ENCODE measurements around the gene HLA-DOA.

Gene HLA-DOA

DNA sequence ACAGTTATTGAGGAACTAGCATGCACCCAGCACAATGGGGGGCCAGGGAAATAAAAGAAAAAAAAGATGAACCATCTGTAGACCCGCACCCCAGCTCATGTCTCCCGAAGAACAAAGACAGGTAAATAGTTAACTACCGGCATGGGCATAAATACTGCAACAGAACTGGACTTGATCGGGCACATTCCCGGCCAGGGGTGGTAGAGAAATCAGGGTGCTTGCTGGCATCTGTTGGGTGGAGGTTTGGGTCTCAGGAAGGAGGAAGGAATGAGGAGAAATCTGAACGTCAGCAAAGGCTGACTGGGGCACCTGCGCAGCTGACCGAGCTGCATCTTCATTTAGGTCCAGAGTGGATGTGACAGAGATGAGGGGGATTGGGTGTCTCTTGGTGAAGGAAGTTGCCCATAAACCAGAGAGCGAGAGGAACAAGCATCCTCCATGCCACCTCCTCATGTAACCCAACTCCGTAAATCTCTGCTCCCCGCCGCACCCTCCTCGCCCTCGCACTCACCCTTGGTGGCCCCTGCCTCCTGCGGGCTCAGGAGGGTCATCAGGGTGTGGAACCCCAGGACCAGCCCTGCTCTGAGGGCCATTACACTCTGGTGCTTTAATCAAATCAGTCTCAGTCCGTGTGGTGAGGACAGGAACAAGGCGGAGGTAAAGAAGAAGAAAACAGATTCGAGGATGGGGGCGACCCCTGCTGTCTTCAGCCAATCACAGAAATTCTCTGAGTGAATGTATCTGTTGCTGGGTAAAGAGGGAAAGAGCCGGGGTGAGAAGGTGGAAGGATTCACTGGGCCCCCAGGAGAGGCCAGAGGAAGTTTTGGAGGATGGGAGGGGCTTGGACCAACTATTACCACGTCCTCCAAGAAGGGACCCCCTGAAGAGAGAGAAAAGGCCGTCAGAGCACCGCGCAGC, at the start of gene HLA-DOA:
HLA-DOA (minus strand) TSS at position 648 of the 918 bp plus-strand sequence.
- no peak for DNase-seq (ENCODE audit: low read depth)

DNA sequence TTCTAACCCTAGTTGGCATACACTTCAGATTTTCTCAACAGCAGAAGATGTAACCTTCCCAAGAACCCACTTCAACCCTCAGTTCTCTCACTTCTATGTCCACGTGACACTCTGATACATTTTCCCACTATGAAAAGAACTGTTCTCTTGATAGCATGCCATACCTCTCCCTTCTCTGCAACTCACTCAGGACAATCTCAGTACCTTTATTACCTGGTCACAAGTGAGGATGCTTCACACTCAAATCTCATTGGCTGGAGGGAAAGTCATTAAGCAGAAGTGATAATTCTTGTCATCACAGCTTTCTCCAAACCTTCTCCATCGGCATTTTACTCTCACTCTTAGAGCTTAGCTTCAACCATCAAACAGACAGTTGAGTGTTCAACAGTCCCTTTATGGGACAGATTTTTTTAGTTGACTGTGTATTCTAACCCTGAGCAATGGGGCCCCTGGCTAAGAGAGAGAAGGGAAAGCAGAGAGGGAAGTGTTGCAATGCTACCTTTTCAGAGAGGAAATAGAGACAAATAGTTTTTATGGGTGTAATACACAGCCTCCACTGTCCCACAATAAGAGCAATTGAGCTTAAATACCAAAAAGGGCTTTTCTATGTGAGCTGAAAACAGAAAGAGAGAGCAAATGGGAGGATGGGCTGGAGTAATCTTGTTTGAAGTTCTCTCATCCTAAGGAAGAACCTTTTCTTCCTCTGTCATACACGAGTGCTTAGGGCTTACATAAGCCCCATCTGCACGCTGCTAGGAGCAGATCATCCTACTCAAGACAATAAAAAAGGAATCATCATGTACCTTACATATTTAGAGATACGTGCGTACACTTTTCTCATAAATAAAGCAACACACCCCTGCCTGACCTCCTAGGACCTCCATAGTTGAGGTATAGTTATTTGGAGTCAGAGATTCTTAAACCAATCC, 48.1 kb upstream of the HLA-DOA start:
- DNase-seq (ENCODE audit: low read depth), result no peak

DNA sequence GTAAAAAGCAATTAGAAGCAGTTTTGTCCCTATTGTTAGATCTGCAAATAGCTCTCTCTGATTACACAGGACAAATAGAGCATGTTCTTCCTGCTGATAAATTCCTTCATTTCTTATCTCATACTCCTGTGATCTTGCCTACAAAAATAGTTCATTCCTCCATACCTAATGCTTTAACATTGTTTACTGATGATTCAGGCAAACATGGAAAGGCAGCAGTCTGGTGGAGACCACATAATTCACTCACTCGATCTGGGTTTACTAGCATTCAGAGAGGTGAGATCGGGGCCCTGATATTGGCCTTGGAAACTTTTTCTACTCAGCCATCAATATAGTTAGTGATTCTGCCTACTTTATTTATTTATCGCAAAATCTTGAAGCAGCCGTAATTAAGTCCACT, 43.8 kb upstream of the HLA-DOA start:
- no peak for DNase-seq (ENCODE audit: low read depth)

DNA sequence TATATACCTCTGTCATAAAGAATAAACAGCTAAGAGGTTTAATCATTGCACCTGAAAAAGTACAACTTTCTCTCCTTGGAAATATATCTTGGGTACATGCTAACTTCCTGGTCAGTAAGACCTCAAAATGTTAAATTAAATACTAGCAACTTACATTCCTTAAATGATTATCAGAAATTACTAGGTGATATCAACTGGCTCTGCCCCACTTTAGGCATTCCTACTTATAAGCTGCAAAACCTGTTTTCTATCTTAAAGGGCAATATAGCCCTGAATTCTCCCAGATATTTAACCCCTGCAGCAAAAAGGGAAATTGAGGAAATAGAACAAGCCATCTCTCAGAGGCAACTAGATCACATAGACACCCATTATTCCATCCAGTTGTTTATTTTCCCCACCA, 43.2 kb upstream of the HLA-DOA start:
- DNase-seq (ENCODE audit: low read depth), result no peak

DNA sequence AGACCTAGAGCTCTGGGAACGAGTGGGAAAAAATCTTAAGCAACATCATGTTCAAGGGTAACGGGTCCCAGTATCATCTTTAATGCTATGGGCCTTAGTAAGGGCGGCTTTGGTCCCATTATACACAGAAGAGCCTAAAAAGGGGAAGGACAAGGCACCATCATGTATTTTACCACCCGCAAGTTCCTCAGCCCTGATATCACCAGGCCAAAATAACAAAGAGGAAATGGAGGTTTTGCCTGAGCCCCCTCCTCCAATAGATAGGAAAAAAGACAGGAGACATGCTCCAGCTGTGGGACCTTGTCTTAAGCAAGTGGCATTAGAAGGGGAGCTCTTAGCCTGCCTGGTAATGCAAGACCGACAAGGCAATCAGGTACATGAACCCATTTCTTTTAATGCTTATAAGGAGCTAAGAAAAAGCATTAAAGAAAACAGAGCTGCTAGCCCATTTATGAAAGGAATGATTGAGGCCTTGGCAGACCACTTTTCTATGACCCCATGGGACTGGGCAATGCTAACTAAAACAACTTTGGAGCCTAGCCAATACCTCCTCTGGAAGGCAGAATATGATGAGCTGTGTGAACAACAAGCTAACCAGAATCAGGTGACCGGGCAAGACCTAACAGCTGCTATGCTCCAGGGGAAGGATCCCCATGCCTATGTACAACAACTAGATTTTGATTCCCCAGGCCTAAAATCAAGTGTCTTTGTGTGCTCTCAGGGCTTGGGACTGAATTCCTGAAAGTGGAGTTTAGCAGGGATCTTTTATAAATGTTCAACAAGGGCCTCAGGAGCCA, 40.8 kb upstream of the HLA-DOA start:
- no peak for DNase-seq (ENCODE audit: low read depth)

DNA sequence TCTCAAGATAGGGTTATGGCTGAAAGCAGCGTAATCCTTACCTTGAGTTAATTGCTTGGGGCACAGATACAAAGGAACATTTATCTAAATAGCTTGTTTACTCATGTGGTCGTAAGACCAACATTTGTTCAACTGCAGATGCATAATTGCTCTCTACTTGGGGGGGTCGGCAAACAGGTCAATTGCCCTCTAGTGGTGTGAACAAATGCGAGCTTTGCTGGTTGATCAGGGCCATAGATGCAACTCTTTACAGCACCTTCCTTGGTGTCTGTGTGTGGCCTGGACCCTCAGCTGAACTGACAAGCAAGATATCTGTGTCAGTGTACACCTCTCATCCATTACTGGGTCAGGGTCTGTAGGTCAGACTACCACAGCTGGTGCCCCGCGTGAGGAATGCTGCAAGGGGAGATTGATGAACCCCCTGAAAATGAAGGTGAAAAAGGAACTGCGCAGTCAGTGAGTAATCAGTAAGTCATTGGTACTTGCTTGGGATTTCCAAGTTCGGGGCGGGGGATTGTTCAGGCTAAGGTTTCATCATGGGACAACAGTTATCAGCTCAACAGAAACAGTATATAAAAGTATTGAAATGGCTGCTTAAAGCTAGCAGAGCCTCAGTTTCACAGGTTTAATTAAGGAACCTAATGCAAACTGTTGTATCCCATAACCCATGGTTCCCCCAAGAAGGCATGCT, 40.1 kb upstream of the HLA-DOA start:
- no peak for DNase-seq (ENCODE audit: low read depth)

DNA sequence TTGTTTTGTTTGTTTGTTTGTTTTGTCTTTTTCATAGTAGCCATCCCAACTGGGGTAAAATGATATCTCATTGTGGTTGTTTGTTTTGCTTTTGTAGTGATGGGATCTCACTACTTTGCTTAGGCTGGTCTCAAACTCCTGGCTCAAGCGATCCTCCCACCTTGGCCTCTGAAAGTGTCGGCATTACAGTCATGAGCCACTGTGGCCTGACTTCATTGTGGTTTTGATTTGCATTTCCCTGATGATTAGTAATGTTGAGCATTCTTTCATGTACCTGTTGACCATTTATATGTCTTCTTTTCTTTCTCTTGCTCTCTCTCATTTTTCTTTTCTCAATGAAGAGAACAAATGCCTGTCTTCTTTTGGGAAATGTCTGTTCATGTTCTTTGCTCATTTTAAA, 30.8 kb upstream of the HLA-DOA start:
- DNase-seq (ENCODE audit: low read depth), result no peak

DNA sequence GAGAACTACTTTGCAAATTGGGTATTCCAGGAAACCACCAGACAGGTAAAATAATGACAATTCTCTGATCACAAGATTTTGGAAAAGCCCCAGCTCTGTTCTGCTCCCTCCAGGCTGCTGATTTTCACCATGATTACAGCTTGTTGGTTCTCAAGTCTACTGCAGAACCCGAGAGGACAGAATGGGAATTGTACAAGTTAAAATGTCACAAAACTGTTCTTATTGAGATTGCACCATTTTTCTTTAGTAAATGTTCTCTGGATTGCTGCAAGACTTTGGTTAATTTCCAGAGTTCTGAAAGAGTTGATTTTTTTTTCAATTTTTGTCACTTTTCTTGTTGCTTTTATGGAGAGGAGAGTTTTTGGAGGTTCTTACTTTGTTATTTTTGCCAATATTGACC, 27.1 kb upstream of the HLA-DOA start:
- no peak for DNase-seq (ENCODE audit: low read depth)

DNA sequence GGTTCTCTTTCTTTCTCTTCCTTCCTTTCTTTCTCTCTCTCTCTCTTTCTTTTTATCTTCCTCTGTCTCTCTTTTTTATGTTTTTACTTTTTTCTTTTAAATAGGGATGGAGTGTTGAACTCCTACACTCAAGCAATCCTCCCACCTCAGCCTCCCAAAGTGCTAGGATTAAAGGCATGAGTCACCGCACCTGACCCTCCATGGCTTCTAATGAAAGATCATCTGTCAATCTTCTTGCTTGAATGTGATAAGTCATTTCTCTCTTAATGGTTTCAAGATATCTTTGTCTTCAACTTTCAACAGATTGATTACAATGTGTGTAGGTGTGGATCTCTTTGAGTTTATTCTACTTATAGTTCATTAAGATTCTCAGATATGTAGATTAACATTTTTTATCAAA, 25.2 kb upstream of the HLA-DOA start:
- DNase-seq (ENCODE audit: low read depth), result no peak

DNA sequence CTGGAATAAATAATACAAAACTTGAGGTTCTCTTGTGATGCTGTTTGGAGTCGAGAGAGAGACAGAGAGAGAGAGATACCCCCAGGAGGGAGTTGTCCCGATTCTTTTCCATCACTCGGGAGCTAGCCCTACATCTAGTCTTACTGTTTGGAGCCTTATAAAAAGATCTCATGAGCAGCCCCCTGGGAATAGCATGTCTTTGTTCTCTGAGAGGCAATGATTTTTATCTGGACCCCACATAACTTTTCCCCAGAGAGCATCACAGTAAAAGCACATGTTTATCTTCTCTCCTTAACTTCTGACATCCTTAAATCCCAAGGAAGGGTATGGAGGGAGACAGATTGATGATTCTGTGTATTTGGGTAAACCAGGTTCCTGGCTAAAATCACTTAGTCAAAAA, 20.9 kb upstream of the HLA-DOA start:
- no peak for DNase-seq (ENCODE audit: low read depth)

DNA sequence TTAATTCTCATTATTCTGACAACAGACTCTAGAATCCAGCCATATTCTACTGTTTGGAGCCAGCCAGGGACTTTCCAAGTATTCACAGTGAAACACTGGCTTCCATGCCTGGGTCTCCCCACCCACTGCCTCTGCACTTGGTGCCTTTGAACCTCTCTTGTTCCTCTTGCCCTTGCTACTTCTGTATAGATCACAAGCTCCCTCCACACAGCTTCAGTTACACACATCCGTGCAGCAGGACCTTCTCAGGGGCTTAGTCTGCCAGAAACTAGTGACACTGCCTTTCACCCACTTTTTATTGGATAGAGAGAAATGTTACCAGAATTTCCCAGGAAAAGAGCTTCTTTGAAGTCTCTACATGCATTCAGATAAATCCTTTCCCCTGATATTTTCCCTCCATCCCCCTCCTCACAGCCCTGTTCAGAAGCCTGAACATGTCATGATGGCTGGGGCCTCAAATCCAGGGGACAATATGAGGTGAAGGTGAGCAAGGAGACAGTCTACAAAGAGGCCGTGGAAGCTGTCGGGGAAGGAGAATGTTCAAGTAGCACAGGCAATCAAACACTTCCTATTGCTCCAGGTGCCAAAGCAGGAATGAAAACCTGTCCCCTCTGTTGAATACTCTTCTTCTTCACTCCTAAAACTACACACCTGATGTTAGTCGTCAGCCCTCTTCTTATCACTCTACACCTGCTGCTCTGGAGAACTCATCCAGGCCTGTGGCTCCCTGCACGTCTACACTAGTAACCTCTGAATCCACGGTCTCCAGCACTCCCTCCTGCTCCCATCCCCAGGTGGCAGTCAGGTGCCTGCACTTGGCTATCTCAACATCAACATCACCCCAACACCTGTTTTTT, 20.2 kb upstream of the HLA-DOA start:
- no peak for DNase-seq (ENCODE audit: low read depth)

DNA sequence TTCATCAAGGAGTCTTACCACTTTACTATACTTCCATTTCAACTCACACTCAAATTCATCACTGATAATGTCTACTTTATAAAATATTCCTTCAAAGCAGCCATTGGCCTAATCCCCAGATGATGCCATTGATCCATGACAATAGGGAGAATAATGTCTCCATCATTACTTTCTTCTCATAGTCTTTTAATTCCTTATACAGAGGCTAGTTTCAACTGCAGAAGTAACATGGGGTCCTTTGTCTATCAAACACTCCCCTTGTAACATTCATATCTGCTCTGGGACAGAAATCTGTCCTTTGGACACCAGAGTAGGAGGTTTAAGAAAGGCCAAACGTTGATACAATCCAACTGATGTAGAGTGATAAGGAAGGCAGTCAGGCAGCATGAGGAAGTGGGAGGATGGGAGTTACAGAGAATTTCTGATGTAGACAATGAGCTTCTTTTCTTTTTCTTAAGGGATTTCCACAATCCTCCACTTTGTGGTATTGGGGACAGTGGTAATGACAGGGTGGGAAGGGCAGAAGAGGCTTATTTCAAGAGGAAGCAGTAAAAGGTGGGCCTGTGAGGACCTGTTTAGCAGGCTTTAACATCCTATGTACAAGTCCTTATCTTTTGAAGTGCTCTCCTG, 18.9 kb upstream of the HLA-DOA start:
- DNase-seq (ENCODE audit: low read depth), result no peak

DNA sequence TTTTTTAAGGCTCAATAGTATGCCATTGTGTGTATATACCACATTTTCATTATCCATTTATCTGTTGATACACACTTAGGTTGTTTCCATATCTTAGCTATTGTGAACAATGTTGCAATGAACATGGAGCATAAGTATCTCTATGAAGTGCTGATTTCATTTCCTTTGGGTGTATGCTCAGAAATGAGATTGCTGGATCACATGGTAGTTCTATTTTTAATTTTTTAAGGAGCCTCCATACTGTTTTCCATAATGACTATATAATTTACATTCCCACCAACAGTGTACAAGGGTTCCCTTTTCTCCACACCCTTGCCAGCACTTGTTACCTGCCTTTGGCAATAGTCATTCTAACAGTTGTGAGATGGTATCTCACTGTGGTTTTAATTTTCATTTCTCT, 15.1 kb upstream of the HLA-DOA start:
- DNase-seq (ENCODE audit: low read depth), result no peak

DNA sequence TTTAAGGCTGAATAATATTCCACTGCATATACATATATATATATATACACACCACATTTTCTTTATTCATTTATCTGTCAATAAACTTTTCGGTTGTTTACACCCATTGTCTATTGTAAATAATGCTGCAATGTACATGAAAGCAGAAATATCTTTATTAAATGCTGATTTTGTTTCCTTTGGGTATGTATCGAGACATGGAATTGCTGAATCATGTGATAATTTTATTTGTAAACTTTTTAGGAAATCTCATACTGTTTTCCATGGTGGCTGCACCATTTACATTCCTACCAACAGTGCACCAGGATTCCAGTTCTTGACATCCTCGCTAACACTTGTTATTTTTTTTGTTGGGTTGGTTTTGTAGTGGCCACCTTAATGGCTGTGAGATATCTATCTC, 14.1 kb upstream of the HLA-DOA start:
- no peak for DNase-seq (ENCODE audit: low read depth)

DNA sequence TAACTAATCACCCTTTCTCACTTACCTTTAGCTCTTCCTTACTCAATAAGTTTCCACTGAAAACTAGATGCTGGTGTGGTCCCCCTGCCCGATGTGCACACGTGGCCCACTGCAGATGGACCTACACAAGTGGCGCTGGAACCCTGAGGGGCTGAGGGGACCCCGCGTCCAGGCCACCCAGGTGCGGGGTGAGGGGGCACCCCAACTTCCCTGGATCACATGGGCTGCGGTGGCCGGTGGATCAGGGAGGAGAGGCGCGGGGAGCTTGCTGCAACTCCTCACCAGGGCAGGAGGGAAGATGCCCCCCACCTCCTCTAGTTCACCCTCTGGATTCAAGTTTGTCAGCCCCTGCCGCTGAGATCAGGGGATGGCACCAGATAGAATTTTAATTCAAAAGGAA, 12.5 kb upstream of the HLA-DOA start:
- no peak for DNase-seq (ENCODE audit: low read depth)

DNA sequence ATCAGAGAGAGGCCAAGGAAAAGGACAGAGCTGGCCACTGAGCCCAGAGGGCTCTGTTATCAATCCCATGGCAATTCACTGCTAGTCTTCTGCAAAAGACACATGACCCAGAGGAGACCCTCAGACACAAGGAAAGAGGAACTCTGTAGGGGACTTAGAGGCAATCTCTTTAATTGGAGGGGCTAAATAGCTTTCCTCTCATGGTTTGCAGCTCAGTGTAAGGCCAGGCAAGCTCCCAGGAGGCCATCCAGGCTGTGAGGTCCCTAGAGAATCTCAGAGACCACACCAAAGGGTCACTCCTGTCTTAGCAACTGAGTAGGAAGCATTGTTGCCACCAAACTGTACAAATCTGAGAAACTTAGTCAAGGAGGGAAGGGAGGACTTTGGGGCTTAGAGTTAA, 10.0 kb upstream of the HLA-DOA start:
- DNase-seq (ENCODE audit: low read depth), result no peak

DNA sequence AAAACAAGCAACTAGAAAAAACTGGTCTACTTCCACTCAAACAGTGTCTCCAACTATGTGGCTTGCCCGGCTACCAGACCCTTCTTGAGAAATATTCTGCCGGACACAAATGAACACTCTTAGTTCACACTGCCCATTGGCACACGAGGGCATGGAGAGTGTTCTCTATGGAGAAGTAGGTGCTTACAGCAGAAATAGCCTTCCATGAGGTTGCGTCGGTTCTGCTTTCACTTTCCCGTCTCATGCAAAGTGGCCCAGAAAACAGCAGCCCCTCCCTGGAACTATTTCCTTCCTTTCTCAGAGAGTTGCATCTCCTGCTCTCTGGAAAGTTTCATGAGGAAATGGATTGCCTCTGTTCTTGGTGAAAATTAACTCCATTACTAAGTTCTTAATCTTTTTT, 9.5 kb upstream of the HLA-DOA start:
- DNase-seq (ENCODE audit: low read depth), result no peak

DNA sequence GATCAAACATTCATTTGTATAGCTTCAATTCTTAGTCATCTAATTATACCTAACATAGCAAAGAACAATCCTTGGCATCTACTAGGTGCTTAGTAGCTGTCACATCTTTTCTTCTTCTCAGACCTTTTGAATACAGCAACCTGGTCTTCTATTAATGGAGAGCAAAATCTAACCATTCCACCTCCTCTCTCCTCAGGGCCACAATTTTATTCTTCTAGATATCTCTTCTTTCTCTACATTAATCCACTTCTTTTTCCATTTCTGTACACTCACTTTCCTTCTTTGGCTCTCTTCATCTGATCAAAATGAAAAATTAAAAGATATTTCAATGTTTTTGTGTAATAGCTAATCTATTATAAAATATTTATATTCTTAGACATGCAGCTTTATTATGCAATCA, 9.0 kb upstream of the HLA-DOA start:
- no peak for DNase-seq (ENCODE audit: low read depth)

DNA sequence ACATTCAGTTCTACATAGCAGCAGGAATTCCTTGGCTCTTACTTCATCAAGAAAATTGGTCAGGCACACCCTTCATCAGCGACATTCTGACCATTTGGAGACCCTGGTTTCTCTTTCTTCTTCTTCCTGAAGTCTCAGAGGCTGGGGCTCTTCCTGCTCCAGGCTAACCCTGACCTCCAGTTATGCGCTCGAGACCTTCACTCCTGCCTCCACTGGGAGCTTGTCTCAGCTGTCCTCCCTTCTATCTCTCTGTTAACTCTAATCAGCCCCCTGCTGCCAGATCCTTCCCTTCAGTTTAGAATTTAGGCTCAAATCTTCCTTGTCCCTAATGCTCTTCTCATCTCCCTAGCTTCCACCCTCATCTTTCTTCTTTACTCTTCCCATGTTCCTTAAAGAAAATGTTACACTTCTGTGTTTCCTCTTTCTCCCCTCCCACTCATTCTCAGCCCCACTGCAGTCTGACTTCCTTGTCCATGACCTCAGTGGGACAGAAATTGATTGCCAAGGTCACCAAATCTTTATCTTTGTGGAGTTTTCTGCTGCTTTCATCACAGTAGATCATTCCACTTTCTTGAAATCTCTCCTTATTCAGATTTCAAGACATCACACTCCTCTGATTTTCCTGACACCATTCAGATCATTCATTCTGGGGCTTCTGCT, 8.4 kb upstream of the HLA-DOA start:
- no peak for DNase-seq (ENCODE audit: low read depth)

DNA sequence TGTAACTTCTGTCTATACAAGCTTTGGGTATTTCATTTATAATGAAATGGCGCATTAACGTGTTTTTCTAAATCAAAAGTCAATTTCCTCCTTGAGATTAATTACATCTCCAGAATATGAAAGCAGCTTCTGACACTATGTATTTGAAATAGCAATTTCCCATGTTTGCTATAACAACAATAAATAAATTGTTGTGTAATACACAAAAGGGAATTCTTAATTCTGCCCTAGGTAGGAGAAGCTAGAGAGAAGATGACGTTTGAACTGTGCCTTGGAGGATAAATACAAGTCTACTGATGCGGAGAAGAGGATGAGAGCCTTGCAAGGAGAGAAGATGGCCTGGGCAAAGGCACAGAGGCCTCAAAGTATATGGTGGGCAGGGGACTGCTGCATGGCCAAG, 7.6 kb upstream of the HLA-DOA start:
- DNase-seq (ENCODE audit: low read depth), result no peak
